Sigmoid colon (tissue), 7 donors: ENCODE results near the gene GMEB2. TPM values are rescaled to one million over a fixed set of nuclear protein-coding genes. Genes with fewer than 3 reads are reported as not detected.

Source experiments
- DNase-seq: peaks from one replicate; pipeline ENCODE4 v3.0.0-alpha.2; 2019
- H3K27ac ChIP-seq, 4 donors: fragments of 200-600 bp; sonication (generic); one replicate each; pipeline ENCODE4 v1.5.1; 2016 to 2019; ENCODE audit warnings: mild to moderate bottlenecking in 1 of 4
- H3K27me3 ChIP-seq, 3 donors: fragments of 200-600 bp; sonication (generic); one replicate each; pipeline ENCODE4 v1.5.1; 2019; ENCODE audit warnings: mild to moderate bottlenecking in 1 of 3
- H3K36me3 ChIP-seq, 4 donors: fragments of 200-600 bp; sonication (generic); one replicate each; pipeline ENCODE4 v1.5.1; 2016 to 2019
- H3K4me1 ChIP-seq, 4 donors: fragments of 200-600 bp; sonication (generic); one replicate each; pipeline ENCODE4 v1.5.1; 2017 to 2019
- H3K4me3 ChIP-seq, 4 donors: fragments of 200-600 bp; sonication (generic); one replicate each; pipeline ENCODE4 v1.5.1; 2017 to 2019; ENCODE audit warnings: mild to moderate bottlenecking in 2 of 4, moderate library complexity in 1 of 4
- H3K9me3 ChIP-seq, 4 donors: fragments of 200-600 bp in 3 of 4; sonication (generic) in 3 of 4; one replicate each; pipeline versions ENCODE4 v1.5.1 to v1.6.1; 2013 to 2019
- EP300 ChIP-seq, 4 donors: sonication (generic); formaldehyde crosslinking; IDR thresholded peaks; one replicate each; pipeline ENCODE4 v1.6.1; 2017; ENCODE audit warnings: antibody characterized with exemption in 4 of 4
- POLR2A ChIP-seq, 2 donors: fragments of 450-650 bp; IDR thresholded peaks; one replicate each; pipeline ENCODE4 v1.6.1; 2016; ENCODE audit warnings: antibody characterized with exemption in 2 of 2, mild to moderate bottlenecking in 2 of 2, moderate library complexity in 2 of 2
- POLR2AphosphoS5 ChIP-seq, 4 donors: sonication (generic); formaldehyde crosslinking; IDR thresholded peaks; one replicate each; pipeline ENCODE4 v1.6.1; 2017; ENCODE audit warnings: antibody characterized with exemption in 4 of 4
- WGBS, 2 donors: extraction: QIAGEN DNeasy Blood & Tissue Kit; methylation state at CpG; one replicate each; pipeline ENCODE4 v1.1.7; 2013; 5-methylcytosine and 5-hydroxymethylcytosine counted together
- intact Hi-C: fragments of 100-400 bp; cut with DNase I; formaldehyde crosslinking; loops from one replicate; pipeline ENCODE4 v1.15.1; 2023
- polyA plus RNA-seq, 3 donors: library from polyadenylated mRNA; stranded (reverse); fragments of 200-250 nt; gene quantifications; one replicate each; pipeline ENCODE4 v1.2.3, GENCODE V29; 2013
- total RNA-seq, 4 donors: library from RNA; depleted of rRNA; stranded (reverse); fragments of >200 nt; gene quantifications; one replicate each; pipeline ENCODE4 v1.1.0, GENCODE V29; 2016
- TF ChIP-seq, protein P1 (sequence below), 4 experiments: fragments of 450-650 bp in 3 of 4; fragments of 200-600 bp in 1 of 4; IDR thresholded peaks; one replicate each; pipeline ENCODE4 v1.5.1; 2016 to 2019; ENCODE audit warnings: antibody characterized with exemption in 4 of 4, mild to moderate bottlenecking in 3 of 4, moderate library complexity in 2 of 4
- donor health status: healthy with polysubstance abuse.
- donor health status: Bipolar disorder and iron deficiency.
- donor health status: healthy.

Gene GMEB2
- total and polyA plus RNA-seq, 7 donors: 6.0 to 15.1 (median 7.9) TPM

GRCh38 chr20:63567136-63567385 is 59.8 kb downstream of the GMEB2 start:
- Histone ChIP-seq H3K27me3 (no peaks in the 10 kb centered on the region), H3K4me1 (peaks cover 0 to 2% (median 0%) of the 10 kb centered on the region in 4 donors), H3K36me3 (peaks cover 4 to 37% (median 20%) of the 10 kb centered on the region in 4 donors), H3K27ac (no peak overlapping the region), H3K4me3 (no peak overlapping the region), H3K9me3 (no peaks in the 10 kb centered on the region)
- TF ChIP-seq POLR2A (IDR thresholded peaks at IDR 0.05): no peak
- no peak for TF ChIP-seq EP300 (IDR thresholded peaks at IDR 0.05)
- TF ChIP-seq POLR2AphosphoS5 (IDR thresholded peaks at IDR 0.05): no peak
- TF ChIP-seq, protein P1, sequence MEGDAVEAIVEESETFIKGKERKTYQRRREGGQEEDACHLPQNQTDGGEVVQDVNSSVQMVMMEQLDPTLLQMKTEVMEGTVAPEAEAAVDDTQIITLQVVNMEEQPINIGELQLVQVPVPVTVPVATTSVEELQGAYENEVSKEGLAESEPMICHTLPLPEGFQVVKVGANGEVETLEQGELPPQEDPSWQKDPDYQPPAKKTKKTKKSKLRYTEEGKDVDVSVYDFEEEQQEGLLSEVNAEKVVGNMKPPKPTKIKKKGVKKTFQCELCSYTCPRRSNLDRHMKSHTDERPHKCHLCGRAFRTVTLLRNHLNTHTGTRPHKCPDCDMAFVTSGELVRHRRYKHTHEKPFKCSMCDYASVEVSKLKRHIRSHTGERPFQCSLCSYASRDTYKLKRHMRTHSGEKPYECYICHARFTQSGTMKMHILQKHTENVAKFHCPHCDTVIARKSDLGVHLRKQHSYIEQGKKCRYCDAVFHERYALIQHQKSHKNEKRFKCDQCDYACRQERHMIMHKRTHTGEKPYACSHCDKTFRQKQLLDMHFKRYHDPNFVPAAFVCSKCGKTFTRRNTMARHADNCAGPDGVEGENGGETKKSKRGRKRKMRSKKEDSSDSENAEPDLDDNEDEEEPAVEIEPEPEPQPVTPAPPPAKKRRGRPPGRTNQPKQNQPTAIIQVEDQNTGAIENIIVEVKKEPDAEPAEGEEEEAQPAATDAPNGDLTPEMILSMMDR (IDR thresholded peaks at IDR 0.05): no peak
- 88 to 92% methylated on average over 22 of the region's 22 CpGs for WGBS, 2 donors
- intact Hi-C loops: no loop called here
- no peak for DNase-seq

GRCh38 chr20:63566395-63567135 is 60.3 kb downstream of the GMEB2 start:
- intact Hi-C loops: no loop called here
- Histone ChIP-seq H3K27ac (no peak overlapping the region), H3K36me3 (peaks cover 8 to 41% (median 25%) of the 10 kb centered on the region in 4 donors), H3K9me3 (no peaks in the 10 kb centered on the region), H3K4me3 (no peak overlapping the region), H3K27me3 (no peaks in the 10 kb centered on the region), H3K4me1 (no peaks in the 10 kb centered on the region)
- no peak for DNase-seq
- TF ChIP-seq POLR2A (IDR thresholded peaks at IDR 0.05) (no peak), POLR2AphosphoS5 (IDR thresholded peaks at IDR 0.05) (no peak), EP300 (IDR thresholded peaks at IDR 0.05) (no peak)
- TF ChIP-seq, protein P1 (IDR thresholded peaks at IDR 0.05): no peak
- WGBS, 2 donors: 90 to 93% methylated on average over 46 of the region's 46 CpGs

DNA sequence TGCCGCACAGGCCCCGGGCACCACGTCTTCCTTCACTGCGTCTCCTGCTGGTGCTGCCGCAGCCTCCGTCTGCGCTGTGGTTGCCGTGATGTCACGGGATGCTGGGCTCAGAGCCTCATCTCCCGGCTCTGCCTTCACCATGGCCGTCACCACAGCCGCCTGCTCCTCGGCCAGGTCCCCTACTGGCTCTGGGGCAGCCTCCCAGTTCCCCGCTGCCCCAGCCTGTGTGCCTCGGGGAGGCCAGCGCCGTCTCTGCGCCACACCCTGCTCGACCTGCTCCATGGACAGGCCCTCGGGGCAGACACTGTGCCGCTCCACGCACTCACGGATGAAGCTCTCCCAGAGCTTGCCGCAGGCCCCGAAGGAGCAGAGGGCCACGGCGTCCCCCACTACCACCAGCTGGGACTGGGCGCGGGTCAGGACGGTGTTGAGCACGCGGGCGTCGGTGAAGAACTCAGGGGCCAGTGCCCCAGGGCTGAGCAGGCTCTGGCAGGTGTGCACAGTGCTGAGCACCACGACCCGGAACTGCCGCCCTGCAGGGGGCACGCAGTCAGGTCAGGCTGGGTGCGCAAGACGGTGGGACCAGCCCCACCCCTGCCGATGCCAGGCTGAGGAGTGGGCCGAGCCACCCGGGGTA is 61.1 kb downstream of the GMEB2 start:
- TF ChIP-seq POLR2A (IDR thresholded peaks at IDR 0.05): no peak
- TF ChIP-seq EP300 (IDR thresholded peaks at IDR 0.05): no peak
- TF ChIP-seq, protein P1 (IDR thresholded peaks at IDR 0.05): no peak
- TF ChIP-seq POLR2AphosphoS5 (IDR thresholded peaks at IDR 0.05): no peak
- 96% methylated on average over 43 of the region's 43 CpGs for WGBS, 2 donors

DNA sequence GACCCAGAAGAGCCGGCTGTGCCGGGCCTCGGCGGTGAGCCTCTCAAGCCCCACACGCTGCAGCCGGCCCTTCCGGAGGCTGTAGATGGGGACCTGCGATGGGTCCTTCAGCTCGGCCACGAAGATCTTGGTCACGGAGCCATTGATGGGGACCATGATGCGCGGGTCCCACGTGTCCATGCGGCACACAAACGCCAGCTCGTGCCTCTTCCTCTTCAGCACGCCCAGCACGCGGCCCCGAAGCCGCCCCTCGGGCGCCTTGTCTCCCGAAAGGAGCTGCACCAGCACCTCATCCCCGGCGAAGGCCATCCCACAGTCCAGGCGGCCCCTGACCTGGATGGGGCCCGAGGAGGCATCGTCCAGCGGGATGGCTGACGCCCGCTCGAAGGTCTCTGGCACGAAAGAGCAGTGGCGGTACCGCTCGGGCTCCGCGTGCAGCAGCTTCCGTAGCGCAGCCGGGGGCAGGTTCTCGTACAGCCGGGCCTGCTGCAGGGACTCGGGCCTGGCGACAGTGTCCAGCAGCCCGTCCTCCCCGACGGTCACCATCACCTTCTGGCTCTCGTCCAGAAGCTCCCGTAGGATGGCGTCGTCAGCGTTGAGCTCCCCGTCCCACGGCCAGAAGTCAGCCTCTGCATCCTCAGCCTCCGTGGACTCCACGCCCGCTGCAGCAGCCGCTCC is 61.7 kb downstream of the GMEB2 start:
- H3K4me3 ChIP-seq: no peak overlapping the region
- TF ChIP-seq POLR2AphosphoS5 (IDR thresholded peaks at IDR 0.05): no peak
- H3K36me3 ChIP-seq: peaks cover 18 to 55% (median 37%) of the 10 kb centered on the region in 4 donors
- 95 to 96% methylated on average over 61 of the region's 61 CpGs for WGBS, 2 donors
- intact Hi-C loops: no loop called here
- H3K4me1 ChIP-seq: no peaks in the 10 kb centered on the region
- no peaks in the 10 kb centered on the region for H3K9me3 ChIP-seq
- no peak for DNase-seq
- no peaks in the 10 kb centered on the region for H3K27me3 ChIP-seq
- no peak overlapping the region for H3K27ac ChIP-seq

More for the DNA sequence above, 61.1 kb downstream of the GMEB2 start:
- DNase-seq: no peak
- Histone ChIP-seq H3K9me3 (no peaks in the 10 kb centered on the region), H3K4me3 (no peak overlapping the region), H3K27ac (no peak overlapping the region), H3K36me3 (peaks cover 11 to 48% (median 31%) of the 10 kb centered on the region in 4 donors), H3K27me3 (no peaks in the 10 kb centered on the region), H3K4me1 (no peaks in the 10 kb centered on the region)
- intact Hi-C loops: no loop called here
